Stimulated activated CD8-positive, alpha-beta memory T cell treated with anti-CD3 and anti-CD28 coated beads, Interleukin-4, amount 100 ng/mL, for 4 hours (primary cell): ENCODE results near the gene DGKB.

Source experiments
- DNase-seq, 2 donors: peaks; one replicate each; pipeline ENCODE4 v3.0.0-alpha.2; 2020; ENCODE audit warnings: low read depth in 2 of 2, low spot score in 1 of 2

The DGKB gene

DNA sequence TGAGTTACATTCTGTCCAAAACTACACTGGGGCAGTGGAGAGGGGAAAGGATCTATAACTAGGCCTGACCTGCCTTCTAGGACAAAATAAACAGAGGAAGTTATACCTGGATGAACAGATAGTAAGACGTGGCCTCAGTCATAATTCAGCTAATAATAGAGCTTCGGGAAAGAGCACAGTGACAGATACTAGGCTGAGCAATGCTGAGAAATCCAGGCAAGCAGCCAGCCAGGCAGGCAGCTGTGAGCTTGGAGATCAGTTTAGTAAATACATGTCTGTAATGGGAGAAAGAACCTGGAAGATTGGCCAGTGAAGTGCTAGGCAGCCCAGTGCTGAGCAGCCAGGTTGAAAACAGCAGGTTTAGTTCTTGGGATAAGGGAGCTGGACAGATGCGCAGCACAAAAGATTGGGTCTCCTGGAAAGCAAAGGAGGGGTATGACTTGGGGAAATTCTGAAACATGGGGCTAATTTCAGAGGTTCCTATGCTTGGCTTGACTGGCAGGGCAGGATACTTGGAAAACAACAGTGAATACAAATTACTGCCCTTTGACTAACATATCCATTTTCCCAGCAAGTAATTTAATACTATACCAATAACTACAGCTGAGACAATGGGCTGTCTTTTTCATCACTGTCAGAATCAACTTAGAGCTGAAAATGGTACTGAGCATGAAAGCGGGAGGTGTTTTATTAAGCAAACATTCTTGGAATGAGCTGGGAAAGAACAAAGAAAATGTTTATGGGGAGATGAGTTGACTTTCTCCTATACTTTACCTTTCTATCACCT, 140.8 kb downstream of the DGKB start:
- no peak for DNase-seq

DNA sequence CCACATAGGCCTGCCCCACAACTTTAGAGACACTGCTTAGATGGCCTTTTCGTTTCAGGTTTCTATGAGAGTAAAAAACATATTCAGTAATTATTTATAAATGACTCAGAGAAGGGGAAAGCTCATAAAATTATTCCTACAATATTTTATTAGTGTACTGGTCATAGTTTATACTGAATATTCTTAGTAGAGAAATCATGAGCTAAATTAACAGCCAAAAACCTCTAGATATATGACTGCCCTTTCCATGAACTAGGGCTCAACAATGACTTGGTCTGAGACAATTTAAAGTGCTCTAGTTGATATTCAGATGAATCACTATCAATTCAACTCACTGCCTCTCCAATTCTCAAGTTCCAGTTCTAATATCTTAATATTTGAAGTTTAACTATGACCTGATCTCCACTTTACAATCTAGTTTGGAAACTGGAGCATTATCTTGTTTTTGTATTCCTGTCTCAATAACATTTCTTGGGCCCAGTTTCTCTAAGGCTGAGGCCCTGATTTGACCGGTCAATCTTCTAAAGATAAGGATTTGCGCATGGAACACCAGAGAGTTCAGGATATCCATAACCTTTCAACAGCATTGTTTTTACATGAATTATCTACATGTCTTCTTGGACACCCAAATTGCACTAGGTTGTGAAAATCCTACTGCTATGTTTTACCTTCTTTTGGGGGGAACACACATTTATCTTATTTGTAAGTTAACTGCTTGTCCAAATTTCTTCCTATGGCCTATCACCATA, 141.6 kb downstream of the DGKB start:
- DNase-seq, result no peak

DNA sequence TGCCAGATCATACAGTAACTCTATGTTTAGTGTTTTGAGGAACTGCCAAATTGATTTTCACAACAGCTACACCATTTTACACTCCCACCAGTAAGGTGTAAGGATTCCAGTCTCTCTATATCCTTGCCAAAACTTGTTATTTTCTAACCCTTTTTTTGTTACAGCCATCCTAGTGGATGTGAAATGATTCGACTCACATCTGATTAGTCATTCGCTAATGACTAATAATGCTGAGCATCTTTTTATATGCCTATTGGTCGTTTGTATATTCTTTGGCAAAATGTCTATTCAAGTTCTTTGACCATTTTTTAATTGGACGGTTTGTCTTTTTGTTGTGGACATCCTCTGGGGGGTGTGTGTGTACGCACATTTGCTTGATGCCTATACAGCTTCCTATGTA, 142.8 kb downstream of the DGKB start:
- no peak for DNase-seq

DNA sequence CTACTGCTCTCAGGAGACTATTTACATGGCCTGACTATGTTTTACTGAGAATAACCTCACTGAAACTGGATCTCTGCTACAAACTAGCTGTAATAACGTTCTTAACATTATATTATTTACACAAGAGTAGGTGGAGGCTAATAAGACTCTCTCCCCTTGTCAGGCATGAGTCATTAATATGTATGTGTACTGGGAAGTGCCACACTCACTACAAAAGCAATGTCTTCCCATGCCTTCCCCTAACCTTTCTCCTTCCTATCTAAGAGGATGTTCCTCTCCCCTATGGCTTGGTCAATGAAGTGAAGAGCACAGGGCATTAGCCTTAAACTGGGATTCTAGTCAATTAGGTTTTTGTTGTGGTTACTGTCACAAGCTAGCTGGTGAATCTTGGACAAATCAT, 147.9 kb downstream of the DGKB start:
- no peak for DNase-seq

DNA sequence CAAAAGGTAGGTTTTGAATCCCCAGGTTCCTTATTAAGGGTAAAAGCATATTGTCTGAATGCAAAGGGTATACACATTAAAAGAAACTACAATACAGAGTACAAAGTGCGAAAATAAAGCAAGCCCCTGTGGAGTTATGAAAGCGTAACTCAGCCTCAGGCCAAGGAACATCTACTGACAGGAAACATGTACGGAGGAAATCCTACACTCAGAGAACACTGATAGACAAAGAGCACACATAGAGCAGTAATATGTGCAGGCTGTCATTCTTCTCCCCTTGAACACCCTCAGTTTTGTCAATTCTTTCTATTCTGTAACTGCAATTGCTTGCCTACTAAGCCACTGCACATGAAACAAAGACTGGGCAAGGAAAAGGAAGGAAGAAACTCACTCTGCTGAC, 150.2 kb downstream of the DGKB start:
- DNase-seq, result no peak

DNA sequence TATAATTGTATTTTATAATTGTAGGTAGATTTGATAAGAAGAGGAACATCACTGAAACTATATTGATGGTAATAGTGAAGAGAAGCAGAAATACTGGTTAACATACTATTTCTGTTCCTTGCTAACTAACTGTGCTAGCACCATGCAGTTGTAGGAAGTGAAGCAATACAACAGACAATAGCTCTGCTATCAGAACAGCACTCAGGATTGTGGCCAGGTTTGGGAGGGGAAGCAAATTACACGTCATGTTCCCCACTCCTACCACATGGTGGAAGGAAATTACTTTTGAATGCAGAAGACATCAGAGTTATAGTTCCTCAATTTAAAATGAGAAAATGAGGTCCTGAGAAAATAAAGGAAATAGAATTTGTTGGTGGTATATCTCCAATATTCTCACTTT, 151.1 kb downstream of the DGKB start:
- DNase-seq, result no peak

DNA sequence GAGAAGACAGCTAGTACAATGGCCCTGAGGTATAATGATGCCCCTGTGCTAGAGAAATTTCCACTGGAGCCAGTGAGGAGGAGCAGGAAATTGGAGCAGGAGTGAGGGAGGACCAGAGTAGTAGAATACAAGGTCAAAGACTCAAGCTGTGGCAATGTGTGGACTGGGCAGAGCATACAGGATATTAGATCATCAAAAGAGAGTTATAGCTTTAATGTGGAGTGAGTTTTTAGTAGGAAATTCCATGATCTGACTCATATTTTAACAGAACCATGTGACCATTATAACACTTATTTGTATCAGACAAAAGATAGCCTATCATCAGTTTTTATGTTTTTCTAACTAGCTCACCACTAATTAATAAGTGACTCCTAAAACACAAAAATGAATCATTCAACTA, 154.1 kb downstream of the DGKB start:
- DNase-seq, result no peak

DNA sequence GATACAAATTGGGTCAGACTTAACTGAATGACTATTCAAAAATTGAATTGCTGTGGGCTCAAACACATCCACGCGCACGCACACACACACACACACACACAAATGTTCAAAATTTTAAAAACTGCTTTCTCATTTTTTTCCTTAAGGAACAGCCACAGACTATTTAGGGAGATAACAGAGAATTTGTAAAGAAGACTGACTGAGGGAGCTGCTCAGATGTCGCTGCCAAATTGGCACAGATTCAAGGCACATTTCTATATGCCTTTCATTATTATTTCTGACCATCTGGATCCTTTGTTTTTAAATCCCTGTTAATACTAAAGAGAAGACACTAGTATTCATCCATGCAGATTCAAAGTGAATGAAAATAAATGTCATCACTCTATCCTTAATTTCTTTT, 154.8 kb downstream of the DGKB start:
- no peak for DNase-seq

DNA sequence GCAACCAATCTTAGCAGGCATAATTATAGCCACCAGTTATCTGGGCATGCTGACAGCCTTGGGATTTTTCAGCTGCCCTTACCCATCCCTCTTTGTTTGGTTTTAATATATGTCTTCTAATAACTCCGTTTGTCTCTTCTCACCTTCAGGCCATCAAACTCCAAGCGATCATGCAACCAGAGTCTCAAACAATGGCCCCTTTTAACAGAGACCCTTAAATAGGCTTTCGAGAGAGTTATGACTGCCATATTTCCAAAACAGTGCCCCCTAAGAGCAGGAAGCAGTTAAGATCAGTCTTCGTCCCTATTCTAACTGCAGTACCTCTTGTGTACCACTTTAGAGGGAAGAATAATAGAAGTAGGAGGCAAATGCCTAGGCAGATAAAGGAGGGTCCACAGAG, 157.5 kb downstream of the DGKB start:
- DNase-seq, result no peak

DNA sequence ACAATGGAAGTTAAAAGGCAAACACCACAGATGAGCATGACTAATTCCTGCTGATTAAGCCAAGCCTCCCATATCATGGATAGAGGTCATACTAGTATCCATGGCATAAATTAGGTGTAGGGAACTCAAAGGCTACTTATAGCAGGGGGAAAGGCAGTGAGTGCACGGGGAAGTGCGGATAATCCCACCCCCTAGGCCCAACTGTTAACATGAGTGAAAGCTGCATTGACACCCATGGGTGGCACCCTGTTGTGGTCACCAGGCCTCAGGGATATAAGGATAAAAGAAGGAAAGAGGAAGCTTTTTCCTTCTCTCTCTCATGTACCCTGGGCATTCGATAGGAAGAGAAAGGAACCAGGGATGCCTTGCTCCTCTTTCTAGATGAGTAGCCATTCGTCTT, 161.9 kb downstream of the DGKB start:
- DNase-seq, result no peak

DNA sequence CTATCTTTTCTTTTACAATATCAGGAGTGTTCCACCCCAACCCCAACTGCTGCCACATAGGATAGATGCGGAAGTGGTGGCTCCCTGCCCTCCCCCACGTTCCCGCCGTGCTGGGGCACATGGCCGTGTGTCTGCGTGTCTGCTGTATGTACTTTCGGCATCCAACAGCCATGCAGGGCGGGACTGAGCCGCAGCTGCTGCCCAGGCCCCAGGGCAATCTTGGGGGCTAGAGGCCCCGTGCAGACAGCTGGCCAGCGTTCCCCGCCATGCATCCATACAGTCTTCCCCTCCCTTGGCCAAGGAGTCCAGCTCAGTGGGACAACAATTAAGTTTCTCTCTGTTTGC, 162.7 kb downstream of the DGKB start:
- DNase-seq, result no peak

DNA sequence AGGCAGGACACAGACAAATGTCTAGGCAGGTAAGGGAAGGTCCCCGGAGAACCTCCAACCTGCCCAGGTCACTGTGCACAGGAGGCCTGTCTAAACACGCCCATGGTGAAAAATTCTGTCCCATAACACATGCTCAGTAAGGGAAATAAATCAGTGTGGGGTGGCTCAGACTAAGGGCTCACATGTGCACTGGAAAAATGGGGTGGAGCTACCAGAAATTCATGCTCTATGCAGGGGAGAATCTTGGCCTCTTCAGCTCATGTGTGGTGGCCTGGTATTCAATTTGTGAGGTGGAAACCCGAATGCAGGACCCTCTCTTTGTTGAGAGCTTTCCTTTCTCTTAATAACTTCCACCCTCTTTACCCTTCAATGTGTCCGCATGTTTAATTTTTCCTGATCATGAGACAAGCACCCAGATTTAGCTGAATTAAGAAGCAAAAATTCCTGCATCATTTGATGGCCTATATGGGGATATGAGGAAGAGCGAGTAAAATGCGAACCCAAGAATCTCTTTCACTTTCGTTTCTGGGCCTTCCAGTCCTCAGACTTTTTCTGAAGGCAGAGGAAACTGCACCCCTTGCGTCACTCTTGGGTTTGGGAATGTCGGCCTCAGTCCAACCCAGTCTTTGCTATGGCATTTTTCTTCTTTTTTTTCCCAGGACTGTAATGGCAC, 163.2 kb downstream of the DGKB start:
- DNase-seq, result no peak

DNA sequence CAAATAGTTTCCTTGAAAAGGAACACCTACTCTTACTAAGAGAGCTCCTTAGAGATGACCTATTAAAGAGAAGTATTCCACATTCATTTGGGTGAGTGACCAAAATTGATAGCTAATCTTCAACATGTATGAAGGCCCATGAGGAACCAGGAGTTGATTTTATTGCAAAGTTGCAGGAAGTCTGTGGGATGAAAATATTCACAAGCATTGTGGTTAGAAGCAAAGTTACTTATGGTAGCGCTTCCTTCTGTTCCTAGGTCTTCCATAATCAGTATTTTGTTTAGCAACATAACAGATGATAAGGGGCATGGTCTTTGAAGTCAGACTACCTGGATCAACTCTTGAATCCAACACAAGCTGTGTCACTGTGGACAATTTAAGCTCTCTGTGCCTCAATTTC, 164.5 kb downstream of the DGKB start:
- DNase-seq, result no peak

DNA sequence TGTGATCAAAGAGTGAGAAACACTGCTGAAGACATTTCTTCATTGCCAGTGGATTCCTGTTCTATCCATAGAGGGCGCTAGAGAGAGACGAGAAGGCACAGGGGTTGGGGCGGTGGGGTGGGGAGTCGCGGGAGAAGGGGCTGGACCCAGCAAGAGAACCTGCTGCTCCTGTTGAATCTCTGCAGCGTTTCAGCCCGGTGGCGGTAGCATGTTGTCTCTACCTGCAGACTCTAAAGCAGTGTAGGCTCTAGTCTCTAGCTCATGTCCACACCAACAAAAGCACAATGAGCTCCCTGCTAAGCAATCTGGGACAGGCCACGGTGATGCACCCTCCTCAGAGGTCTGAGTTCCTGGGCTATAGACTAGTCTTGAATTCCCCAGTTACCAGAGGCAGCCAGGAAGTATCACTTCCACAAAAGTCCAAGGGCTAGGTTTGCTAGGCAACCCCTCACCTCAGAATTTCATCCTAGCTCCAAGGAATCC, 167.7 kb downstream of the DGKB start:
- no peak for DNase-seq

DNA sequence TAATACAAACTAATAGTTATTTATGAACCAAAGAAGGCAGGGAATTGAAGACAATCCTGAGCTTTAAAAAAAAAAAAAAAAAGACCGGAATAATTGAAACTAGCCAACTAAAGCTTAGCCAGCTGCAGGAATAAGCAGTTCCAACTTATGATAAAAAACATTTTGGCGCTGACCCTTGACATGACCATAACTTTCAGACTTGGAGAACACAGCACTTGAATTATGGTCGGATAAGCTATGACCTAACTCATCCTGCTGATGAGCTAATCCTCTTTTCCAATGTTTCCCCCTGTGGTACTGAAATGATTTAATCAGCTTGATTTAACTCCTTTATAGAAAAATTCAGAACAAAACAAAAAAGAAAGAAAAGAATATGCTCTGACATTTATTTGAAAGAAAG, 181.8 kb downstream of the DGKB start:
- no peak for DNase-seq

DNA sequence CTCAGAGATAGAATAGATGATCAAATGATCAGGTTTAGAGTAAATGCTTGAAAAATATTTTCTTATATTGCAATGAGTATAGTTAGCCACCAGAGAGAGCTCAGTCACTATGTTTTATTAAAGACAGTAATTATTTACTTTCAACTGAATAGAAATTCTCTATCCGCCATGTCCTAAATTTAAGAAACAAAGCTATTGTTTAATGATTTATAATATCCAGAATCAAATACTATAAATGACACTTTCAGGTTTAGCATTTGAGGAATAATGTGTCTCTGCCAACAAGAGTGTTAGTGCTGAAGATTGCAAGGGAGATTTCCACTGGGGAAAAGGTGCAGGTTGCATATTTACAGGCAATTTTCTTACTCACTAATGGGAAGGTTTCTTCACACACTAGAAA, 184.7 kb downstream of the DGKB start:
- DNase-seq, result no peak

DNA sequence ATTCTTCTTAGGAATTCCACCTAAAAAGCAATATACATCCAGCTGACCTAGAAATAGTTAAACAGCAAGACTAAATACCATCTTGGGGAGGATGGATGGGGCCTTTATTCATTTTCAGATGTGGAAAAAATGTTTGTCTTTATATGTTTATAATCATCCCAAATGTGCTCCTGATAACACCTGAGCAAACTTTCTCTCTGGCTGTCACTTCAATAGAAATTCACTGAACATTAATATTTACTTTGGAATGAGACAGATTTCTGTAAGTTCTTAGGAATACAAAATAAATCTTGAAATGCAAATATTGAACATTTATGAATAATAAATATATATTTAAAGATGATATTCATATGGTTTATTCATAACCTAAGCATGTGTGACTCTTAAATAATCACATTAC, 185.4 kb downstream of the DGKB start:
- no peak for DNase-seq

DNA sequence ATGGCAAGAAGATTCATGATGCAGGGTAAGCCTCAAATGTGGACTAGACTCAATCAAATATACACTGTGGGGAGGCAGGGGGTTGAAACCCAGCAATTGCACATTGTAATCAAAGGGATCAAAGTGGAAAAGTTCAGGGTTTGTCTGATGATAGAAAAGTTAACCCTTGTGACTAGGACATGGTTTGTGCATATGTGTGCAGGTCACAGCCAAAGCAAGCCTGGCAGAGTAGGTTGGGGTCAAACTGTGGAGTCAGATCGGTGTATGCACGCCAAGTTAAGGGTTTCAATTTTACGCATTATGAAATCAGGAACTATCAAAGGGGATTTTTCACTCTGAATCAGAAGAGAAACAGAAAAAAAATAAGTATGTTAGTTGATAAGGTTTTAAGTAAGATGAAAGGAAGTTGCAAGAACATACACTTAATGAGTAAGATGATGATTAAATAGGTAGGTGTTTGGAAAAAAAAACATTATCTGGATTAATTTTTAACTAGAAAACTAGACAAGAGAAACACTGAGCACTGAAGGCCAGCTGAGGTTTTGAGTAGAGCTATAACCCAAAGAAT, 188.3 kb downstream of the DGKB start:
- DNase-seq, result no peak

DNA sequence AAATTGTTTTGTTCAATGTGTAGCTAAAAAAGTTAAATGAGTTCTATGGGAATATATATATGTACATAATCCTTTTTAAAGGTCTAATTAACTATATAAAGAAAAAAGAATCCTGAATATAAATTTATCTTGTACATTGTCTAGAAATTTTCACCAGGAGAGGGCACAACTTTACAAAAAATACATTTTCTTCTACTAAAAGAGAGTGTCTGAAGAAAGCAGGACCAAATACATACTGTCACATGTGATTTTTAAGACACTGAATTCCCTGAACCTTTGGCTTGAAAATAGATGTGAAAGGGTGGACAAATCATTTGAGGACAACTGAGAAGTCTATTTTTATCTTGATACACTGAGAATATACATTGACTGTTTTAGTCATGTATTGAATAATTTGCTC, 204.3 kb downstream of the DGKB start:
- no peak for DNase-seq

DNA sequence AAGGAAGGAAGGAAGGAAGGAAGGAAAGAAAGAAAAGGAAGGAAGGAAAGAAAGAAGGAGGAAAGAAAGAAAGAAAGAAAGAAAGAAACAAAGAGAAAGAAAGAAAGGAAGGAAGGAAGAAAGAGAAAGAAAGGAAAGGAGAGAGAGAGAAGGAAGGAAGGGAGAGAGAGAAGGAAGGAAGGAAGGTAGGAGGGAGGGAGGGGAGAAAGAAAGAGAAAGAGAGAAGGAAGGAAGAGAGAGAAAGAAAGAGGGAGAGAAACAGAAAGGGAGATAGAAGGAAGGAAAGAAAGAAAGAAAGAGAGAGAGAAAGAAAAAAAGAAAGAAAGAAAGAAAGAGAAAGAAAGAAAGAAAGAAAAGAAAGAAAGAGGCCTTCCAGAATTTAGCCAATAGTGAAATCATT, 204.9 kb downstream of the DGKB start:
- DNase-seq, result no peak

DNA sequence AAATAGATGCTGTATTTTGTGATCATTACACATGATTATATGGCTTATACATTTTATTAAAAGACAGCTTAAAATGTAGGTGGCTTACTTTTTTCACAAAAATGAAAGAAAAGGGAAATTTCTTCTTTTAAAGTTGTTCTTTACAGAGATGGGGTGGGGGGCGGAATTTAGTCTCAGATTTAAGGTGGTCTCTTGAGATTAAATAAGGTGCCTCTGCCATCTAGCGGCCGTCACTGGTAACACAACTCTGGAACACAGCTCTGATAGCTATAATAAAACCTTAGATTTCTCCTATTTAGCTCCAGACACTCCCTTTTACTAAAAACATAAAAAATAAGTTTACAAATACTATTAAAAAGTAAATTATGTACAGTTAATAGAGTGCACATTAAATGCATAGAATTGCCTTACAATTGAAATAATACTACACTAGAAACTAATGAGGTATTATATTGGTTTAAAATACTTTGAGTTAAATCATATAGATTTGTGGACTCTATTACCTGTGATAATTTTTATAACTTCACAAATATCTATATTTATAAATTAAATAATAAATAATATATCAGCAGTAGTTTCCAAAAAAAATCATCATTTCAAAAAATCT, 210.9 kb downstream of the DGKB start:
- peak in 1 of 2 donors; percentile 34 for DNase-seq

DNA sequence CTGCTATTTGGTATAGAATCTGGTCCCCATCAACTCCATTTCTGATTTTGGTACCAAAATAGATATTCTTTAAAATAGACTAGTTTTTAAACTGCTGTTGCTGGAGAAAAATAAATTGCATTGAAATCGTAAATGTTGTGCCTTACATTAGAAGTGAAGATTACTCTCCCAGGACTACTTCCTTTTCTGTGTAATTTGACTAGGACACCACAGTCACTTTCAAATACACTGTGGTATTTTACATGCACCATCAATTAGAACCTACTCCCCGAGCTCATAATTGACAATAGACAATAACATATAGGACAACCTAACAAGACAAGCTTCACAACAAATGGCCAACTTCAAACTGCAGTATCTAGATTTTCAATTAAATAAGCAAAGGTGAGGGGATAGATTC, 211.5 kb downstream of the DGKB start:
- DNase-seq, result no peak
